HepG2 (cell line): Measurements from ENCODE around the gene ARL5C. TPM values are rescaled to one million over a fixed set of nuclear protein-coding genes. Genes with fewer than 3 reads are reported as not detected.

Experiments used
- ATAC-seq: fragments of 200-7000 bp; cut with Tn5 transposase; 3 replicates; pipeline ENCODE4 v1.9.1; 2020; ENCODE audit warnings: mild to moderate bottlenecking, moderate library complexity
- BruUV-seq: library from RNA; stranded (reverse); fragments of 400-500 nt; replicated peaks from 2 replicates; lab custom pipeline; 2021; lab: Mats Ljungman, UMichigan
- CTCF ChIA-PET: fragments of 300-600 bp; formaldehyde crosslinking; extraction: SDS; loops from one replicate; lab custom pipeline; 2021; ENCODE audit warnings: low total read pairs, inconsistent platforms, low intra/inter-chr PET ratio; lab: Yijun Ruan, JAX
- POLR2A ChIA-PET: fragments of 350-600 bp; sonication (Branson Sonifier 250); formaldehyde crosslinking; loops from one replicate; lab custom pipeline; 2020; ENCODE audit warnings: antibody characterized with exemption, inconsistent platforms; lab: Yijun Ruan, JAX
- DNase-seq: peaks from one replicate; pipeline ENCODE4 v3.0.0-alpha.2; 2015; ENCODE audit warnings: low spot score
- FAIRE-seq: peaks from 3 replicates; lab custom pipeline; 2011; peaks lifted over from hg19 to GRCh38; lab: Jason Lieb, UNC
- H2AFZ ChIP-seq: one replicate; pipeline ENCODE4 v1.6.1; 2011; ENCODE audit warnings: low read length, inconsistent platforms
- H3K27ac ChIP-seq: fragments of 300-600 bp; 3 replicates; pipeline ENCODE4 v1.8.0; 2011; ENCODE audit warnings: mixed run types, mild to moderate bottlenecking, mixed read lengths, low read length, inconsistent platforms; ENCODE audit not compliant: insufficient read depth; ENCODE audit errors: extremely low read length
- H3K27me3 ChIP-seq, 2 experiments: fragments of 200-600 bp in 1 of 2; 2 replicates in 1 of 2; 3 replicates in 1 of 2; pipeline versions ENCODE4 v1.6.0 to v1.8.0; 2011; ENCODE audit warnings: low read length in 2 of 2, mild to moderate bottlenecking in 2 of 2, moderate library complexity in 2 of 2, inconsistent platforms in 1 of 2; ENCODE audit not compliant: insufficient read depth in 2 of 2, control insufficient read depth in 1 of 2
- H3K36me3 ChIP-seq, 2 experiments: fragments of 200-600 bp in 1 of 2; replicated peaks in 1 of 2; 2 replicates in 1 of 2; 3 replicates in 1 of 2; pipeline versions ENCODE4 v1.5.1 to v1.8.0; 2011; ENCODE audit warnings: low read length in 2 of 2, inconsistent platforms in 1 of 2; ENCODE audit not compliant: insufficient read depth in 2 of 2, control insufficient read depth in 1 of 2
- H3K4me1 ChIP-seq: 2 replicates; pipeline ENCODE4 v1.5.1; 2012; ENCODE audit warnings: low read length, inconsistent platforms; ENCODE audit not compliant: insufficient read depth
- H3K4me2 ChIP-seq: 2 replicates; pipeline ENCODE4 v1.6.0; 2011; ENCODE audit warnings: low read depth, low read length, inconsistent platforms
- H3K4me3 ChIP-seq, 3 experiments: fragments of 200-600 bp in 1 of 3; sonication (generic), shearing (Covaris generic) in 1 of 3; replicated peaks in 1 of 3; 2 replicates each; pipeline ENCODE4 v1.5.1; 2011 to 2016; ENCODE audit warnings: low read length in 3 of 3, inconsistent platforms in 2 of 3, low read depth in 2 of 3, mild to moderate bottlenecking in 2 of 3, control low read depth in 1 of 3, mixed read lengths in 1 of 3; ENCODE audit not compliant: insufficient read depth in 1 of 3
- H3K79me2 ChIP-seq: one replicate; pipeline ENCODE4 v1.6.1; 2011; ENCODE audit warnings: low read length, inconsistent platforms; ENCODE audit not compliant: insufficient read depth
- H3K9ac ChIP-seq: 2 replicates; pipeline ENCODE4 v1.6.0; 2011; ENCODE audit warnings: mild to moderate bottlenecking, low read depth, low read length, inconsistent platforms; ENCODE audit not compliant: insufficient read depth
- H3K9me3 ChIP-seq: 2 replicates; pipeline ENCODE4 v1.5.1; 2012; ENCODE audit warnings: mild to moderate bottlenecking, low read length
- H4K20me1 ChIP-seq: 2 replicates; pipeline ENCODE4 v1.6.0; 2011; ENCODE audit warnings: inconsistent platforms, mild to moderate bottlenecking, low read length, moderate library complexity; ENCODE audit not compliant: insufficient read depth
- TAF15 ChIP-seq: fragments of 200-400 bp; formaldehyde crosslinking; IDR thresholded peaks from one replicate; pipeline ENCODE4 v1.6.1; 2018; ENCODE audit warnings: mild to moderate bottlenecking, low read depth, low read length; ENCODE audit not compliant: poor library complexity, severe bottlenecking
- TBP ChIP-seq: sonication (generic); formaldehyde crosslinking; IDR thresholded peaks from 2 replicates; pipeline ENCODE4 v1.5.0; 2020; ENCODE audit warnings: missing genetic modification reagents
- ZNF703 ChIP-seq: sonication (generic); formaldehyde crosslinking; IDR thresholded peaks from 2 replicates; pipeline ENCODE4 v1.5.1; 2020; ENCODE audit warnings: missing genetic modification reagents, mild to moderate bottlenecking, moderate library complexity, borderline replicate concordance
- WGBS: methylation state at CpG from one replicate; pipeline ENCODE4 v1.1.6; 2017; ENCODE audit warnings: low lambda C conversion rate; 5-methylcytosine and 5-hydroxymethylcytosine counted together
- in situ Hi-C: cut with HindIII; loops from 2 replicates; pipeline ENCODE4 v1.10.0; 2017; ENCODE audit warnings: low pct_unique_long_range_greater_than_20kb; ENCODE audit not compliant: extremely low pct_ligation_motif_present
- intact Hi-C: fragments of 100-400 bp; cut with micrococcal nuclease; formaldehyde crosslinking; loops from one replicate; pipeline ENCODE4 v1.10.0; 2022; ENCODE audit not compliant: unreplicated experiment
- polyA plus RNA-seq, 8 experiments: library from polyadenylated mRNA; depleted of rRNA in 3 of 8; stranded (reverse) in 7 of 8; unstranded in 1 of 8; fragments of >200 nt; fragmentation: Illumina TruSeq in 4 of 8; extraction: Trizol in 4 of 8; gene quantifications; 2 replicates each; pipeline versions ENCODE4 v1.2.1 to v1.2.3, GENCODE V29; 2011 to 2016; ENCODE audit warnings: low read depth in 4 of 8, missing spikeins in 1 of 8, mixed read lengths in 1 of 8; ENCODE audit not compliant: insufficient read depth in 1 of 8
- total RNA-seq, 5 experiments: library from RNA; depleted of rRNA; stranded (reverse); fragments of >200 nt; fragmentation: Illumina TruSeq; extraction: Trizol; gene quantifications; 2 replicates each; pipeline ENCODE4 v1.2.3, GENCODE V29; 2016; ENCODE audit warnings: low read depth in 1 of 5
- TF ChIP-seq, protein P1 (sequence below): IDR thresholded peaks from 2 replicates; pipeline ENCODE4 v1.6.1; 2016; ENCODE audit warnings: low read depth, borderline replicate concordance

The ARL5C gene
- total and polyA plus RNA-seq, 2 of the 13 experiments (the other 11 are each of a cell fraction or from before 2014, with no cell fraction given) = not detected

DNA sequence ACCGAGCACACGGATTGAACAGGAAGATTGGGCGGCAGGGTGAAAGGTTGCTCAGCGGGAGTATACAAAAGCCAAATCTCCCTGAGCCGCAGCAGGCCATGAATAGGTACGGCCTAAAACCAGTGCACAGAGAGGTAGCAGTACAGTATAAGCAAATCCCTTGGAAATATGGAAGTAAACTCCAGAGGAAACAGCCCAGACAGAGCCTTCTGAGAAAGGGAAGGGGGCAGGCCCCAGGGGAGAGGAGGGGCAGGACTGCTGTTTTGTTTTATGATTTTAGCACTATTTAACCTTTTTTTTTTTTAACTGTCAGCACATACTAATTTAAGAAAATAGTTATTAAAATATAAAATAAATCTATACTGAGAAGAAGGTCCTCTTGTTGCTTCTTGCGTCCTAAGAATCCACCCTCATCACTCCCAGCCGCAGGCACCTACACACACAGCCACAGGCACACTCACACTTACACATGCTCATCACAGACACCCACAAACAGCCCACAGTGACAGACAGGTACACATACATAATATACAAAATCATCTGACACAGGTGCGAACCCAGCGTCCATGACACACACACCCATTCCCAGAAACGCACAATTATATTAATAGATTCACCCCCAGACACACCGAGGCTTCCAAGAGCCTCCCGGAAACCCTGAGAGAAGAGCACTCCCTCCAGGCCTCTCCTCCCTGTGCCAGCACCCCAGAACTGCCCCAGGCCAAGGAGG is 27.4 kb downstream of the ARL5C start:
- H3K36me3 ChIP-seq = no peaks in the 10 kb centered on the region
- H3K27ac ChIP-seq = no peak overlapping the region
- ChIA-PET POLR2A (no interaction called here), CTCF (no interaction called here)
- no peak for TF ChIP-seq TAF15
- no peak for FAIRE-seq
- H3K9ac ChIP-seq = no peak overlapping the region
- in situ Hi-C loops = no loop called here
- no peak for ATAC-seq
- H3K4me3 ChIP-seq = no peak overlapping the region
- intact Hi-C loops = no loop called here
- DNase-seq = no peak
- WGBS = 61% methylated on average over 13 of the region's 13 CpGs
- peaks cover 3 to 48% of the 10 kb centered on the region in 2 experiments; a peak in 4 of 5 replicates for H3K27me3 ChIP-seq
- no peak overlapping the region for H3K4me2 ChIP-seq
- H3K4me1 ChIP-seq = no peaks in the 10 kb centered on the region
- no TSS peak for BruUV-seq
- no peak overlapping the region for H2AFZ ChIP-seq
- no peaks in the 10 kb centered on the region for H3K9me3 ChIP-seq
- no peaks in the 10 kb centered on the region for H4K20me1 ChIP-seq
- no peaks in the 10 kb centered on the region for H3K79me2 ChIP-seq

DNA sequence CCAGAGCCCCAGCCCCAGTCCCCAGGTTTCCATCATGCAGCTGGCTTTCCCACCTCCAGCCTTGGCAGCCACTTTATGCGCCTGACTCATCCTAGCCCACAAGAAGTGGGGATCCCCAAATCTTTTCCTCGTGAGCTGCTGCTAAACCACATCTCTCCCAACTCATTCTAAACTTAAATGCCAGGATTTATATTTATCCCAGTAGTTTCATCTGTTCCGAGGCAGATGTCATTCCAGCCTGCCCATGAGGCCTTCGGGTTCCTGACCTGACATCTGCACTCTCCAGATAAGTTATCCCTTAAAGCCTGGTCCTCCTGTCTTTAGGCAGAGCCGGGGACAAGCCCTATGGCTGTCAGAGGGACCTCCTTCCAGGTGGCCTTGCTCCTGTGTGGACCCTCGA is 31.1 kb downstream of the ARL5C start:
- CTCF ChIA-PET = no interaction called here
- DNase-seq (no peak), FAIRE-seq (no peak)
- Histone ChIP-seq H3K27ac (no peak overlapping the region), H3K27me3 (peaks cover 4 to 41% of the 10 kb centered on the region in 2 experiments), H3K9me3 (no peaks in the 10 kb centered on the region), H4K20me1 (no peaks in the 10 kb centered on the region), H3K9ac (no peak overlapping the region)
- WGBS = 25% methylated on average over 6 of the region's 6 CpGs
- no TSS peak for BruUV-seq
- no peak for TF ChIP-seq ZNF703
- no peak for TF ChIP-seq TBP (CRISPR knock-in tag)
- TF ChIP-seq, protein P1, sequence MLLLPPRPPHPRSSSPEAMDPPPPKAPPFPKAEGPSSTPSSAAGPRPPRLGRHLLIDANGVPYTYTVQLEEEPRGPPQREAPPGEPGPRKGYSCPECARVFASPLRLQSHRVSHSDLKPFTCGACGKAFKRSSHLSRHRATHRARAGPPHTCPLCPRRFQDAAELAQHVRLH = no peak
- TF ChIP-seq, all 625 proteins: peak for 0
- Histone ChIP-seq H3K4me3 (no peak overlapping the region), H2AFZ (no peak overlapping the region), H3K36me3 (no peaks in the 10 kb centered on the region), H3K4me2 (no peak overlapping the region), H3K79me2 (no peaks in the 10 kb centered on the region), H3K4me1 (no peaks in the 10 kb centered on the region)
- intact Hi-C loops (no loop called here), in situ Hi-C loops (no loop called here)
- POLR2A ChIA-PET = interaction anchor here (0.6 kb wide), 1 partner anchor 535 kb away, joined by 3 read pairs; no protein-coding TSS in a partner anchor
- no peak for ATAC-seq
